HG03066 (cell line): ENCODE data around the gene FAM204A.

ENCODE experiments used
- ATAC-seq: cut with Tn5 transposase; IDR thresholded peaks from one replicate; pipeline ENCODE4 v1.9.1; 2021; ENCODE audit warnings: low read depth; ENCODE audit not compliant: unreplicated experiment

The FAM204A gene

DNA sequence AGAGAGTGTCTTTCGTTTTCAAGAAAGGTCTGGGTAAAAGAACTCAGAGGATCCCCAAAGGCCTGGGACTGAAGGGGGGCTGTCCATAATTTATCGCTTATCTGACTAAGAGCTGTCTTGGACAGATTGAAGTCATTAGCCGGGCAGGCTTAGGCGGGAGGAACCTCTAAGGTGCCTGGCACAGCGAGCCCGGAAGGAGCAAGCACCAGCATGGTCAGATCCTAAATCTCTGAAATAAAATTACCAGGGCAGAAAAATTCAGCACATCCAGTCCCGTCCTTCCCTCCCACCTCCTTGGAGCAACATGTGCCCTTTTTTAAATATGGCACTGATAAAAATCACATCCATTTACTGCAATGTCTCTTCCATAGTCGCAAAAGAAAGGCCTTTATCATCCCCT lies 86.8 kb downstream of the FAM204A start:
- no peak for ATAC-seq

DNA sequence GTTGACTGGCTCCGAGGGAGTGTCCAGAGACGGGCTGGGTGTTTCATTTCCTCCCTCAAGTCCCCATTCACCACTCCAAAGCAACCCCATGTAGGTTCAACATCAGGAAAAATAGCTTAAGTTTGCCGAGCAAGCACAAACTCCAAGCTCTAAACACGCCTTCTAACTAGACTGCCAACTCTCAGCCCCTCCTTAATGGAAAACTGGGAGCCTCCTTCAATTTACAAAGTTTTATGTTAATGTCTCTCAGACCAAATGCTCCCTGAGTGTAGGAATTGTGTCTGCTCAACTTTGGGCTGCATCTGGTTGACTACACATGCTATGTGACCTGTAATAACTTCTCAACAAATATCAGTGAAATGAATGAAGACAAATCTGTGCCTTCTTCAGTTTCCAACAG lies 87.5 kb downstream of the FAM204A start:
- no peak for ATAC-seq

DNA sequence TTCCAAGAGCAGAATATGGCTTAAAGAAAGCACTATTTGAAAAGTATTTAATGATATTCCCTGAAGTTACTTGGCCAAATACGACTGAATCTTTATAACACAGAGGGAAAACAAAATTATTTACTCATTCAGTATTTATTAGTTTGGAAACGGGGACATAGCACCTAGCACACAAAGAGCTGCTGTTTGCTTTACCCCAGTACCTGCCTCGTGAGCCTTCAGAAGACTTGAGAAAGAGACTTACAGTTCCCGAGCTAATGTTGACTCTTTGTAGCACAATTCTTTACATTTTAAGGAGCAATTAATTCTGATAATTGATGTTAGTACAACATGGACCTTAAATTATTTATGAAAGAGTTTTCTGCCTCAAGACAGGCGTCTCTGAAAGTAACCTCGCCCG lies 88.7 kb downstream of the FAM204A start:
- ATAC-seq = no peak

DNA sequence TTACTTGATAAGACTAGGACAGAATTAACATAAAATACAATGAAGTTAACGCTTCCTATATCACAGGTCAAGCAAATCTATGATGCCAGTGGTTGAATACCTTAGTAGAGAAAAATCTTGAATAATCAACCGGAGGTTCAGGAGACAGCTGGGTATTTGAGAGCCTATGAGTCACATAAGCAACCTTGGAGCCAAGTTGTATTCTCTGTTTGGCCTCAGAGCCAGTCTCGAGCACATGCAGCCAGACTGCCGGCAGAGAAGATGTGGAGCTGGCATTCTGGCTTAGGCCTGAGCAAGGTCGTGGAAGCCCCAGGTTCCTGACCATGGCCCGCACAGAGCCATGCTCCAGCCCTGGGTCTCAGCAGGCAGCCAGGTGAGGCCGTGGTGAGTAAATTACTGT lies 90.3 kb downstream of the FAM204A start:
- ATAC-seq = no peak

DNA sequence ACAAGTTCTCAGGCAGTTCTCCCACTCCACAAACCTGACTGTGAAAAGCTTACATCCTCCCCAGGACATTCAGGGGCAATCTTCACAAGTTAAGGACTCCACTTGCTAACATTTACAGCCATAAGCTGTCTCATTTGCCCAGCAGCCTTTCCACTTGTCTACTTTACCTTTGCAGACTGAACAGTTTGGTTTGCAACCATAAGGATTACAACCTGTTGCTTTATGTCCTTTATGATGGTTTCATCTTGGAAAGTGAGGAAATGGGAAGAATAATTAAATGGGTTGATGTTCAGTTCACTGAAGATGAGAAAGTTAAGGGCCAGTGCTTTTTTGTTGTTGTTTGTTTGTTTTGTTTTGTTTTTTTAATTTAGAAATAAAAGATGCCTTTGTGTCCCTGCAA lies 92.4 kb downstream of the FAM204A start:
- no peak for ATAC-seq
